Measurements from ENCODE around the gene TMEM185B.

DNA sequence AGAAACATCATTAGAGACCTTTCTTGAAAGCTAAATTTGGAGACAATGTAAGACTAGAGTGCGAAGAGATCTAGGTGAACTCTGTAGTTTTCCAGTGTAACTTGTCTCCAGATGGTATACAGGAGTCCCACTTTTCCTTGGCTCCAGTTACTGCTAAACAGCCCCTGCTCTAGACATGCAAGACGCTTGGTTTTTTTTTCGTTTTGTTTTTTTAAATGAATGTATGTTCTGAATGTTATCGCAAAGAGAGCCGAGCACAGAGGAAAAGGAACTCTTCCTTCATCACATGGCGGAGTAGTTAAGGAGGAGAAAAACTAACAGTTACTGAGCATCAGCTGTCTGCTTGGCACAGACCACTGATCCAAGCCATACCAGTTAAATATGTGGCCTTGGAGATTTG, 31.9 kb upstream of the TMEM185B start:
- TF ChIP-seq, protein P1, sequence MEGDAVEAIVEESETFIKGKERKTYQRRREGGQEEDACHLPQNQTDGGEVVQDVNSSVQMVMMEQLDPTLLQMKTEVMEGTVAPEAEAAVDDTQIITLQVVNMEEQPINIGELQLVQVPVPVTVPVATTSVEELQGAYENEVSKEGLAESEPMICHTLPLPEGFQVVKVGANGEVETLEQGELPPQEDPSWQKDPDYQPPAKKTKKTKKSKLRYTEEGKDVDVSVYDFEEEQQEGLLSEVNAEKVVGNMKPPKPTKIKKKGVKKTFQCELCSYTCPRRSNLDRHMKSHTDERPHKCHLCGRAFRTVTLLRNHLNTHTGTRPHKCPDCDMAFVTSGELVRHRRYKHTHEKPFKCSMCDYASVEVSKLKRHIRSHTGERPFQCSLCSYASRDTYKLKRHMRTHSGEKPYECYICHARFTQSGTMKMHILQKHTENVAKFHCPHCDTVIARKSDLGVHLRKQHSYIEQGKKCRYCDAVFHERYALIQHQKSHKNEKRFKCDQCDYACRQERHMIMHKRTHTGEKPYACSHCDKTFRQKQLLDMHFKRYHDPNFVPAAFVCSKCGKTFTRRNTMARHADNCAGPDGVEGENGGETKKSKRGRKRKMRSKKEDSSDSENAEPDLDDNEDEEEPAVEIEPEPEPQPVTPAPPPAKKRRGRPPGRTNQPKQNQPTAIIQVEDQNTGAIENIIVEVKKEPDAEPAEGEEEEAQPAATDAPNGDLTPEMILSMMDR (IDR thresholded peaks at IDR 0.05 in 2 of 3, conservative IDR thresholded peaks at IDR 0.05 in 1 of 3; ENCODE audit: control insufficient read depth in 2 of 3, extremely low read depth in 1 of 3, insufficient read depth in 1 of 3, low read depth in 3 of 3, low read length in 3 of 3), result no peak
- no peak for TF ChIP-seq EZH2 (IDR thresholded peaks at IDR 0.05; ENCODE audit: borderline replicate concordance, control insufficient read depth, low read depth, low read length)
- TF ChIP-seq MEF2A (IDR thresholded peaks at IDR 0.05; ENCODE audit: insufficient read depth, low read depth, low read length), result no peak
- TF ChIP-seq EP300 (IDR thresholded peaks at IDR 0.05; ENCODE audit: borderline replicate concordance in 1 of 2, control insufficient read depth in 1 of 2, low read depth in 2 of 2, low read length in 2 of 2), result no peak
- TF ChIP-seq, protein P2, sequence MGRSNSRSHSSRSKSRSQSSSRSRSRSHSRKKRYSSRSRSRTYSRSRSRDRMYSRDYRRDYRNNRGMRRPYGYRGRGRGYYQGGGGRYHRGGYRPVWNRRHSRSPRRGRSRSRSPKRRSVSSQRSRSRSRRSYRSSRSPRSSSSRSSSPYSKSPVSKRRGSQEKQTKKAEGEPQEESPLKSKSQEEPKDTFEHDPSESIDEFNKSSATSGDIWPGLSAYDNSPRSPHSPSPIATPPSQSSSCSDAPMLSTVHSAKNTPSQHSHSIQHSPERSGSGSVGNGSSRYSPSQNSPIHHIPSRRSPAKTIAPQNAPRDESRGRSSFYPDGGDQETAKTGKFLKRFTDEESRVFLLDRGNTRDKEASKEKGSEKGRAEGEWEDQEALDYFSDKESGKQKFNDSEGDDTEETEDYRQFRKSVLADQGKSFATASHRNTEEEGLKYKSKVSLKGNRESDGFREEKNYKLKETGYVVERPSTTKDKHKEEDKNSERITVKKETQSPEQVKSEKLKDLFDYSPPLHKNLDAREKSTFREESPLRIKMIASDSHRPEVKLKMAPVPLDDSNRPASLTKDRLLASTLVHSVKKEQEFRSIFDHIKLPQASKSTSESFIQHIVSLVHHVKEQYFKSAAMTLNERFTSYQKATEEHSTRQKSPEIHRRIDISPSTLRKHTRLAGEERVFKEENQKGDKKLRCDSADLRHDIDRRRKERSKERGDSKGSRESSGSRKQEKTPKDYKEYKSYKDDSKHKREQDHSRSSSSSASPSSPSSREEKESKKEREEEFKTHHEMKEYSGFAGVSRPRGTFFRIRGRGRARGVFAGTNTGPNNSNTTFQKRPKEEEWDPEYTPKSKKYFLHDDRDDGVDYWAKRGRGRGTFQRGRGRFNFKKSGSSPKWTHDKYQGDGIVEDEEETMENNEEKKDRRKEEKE (IDR thresholded peaks at IDR 0.05), result no peak
- TF ChIP-seq, protein P3, sequence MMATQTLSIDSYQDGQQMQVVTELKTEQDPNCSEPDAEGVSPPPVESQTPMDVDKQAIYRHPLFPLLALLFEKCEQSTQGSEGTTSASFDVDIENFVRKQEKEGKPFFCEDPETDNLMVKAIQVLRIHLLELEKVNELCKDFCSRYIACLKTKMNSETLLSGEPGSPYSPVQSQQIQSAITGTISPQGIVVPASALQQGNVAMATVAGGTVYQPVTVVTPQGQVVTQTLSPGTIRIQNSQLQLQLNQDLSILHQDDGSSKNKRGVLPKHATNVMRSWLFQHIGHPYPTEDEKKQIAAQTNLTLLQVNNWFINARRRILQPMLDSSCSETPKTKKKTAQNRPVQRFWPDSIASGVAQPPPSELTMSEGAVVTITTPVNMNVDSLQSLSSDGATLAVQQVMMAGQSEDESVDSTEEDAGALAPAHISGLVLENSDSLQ (IDR thresholded peaks at IDR 0.05), result no peak
- TF ChIP-seq CBFB (IDR thresholded peaks at IDR 0.05; ENCODE audit: low read depth), result no peak
- no peak for TF ChIP-seq NRF1 (conservative IDR thresholded peaks at IDR 0.05; ENCODE audit: low read depth, low read length)
- no peak for TF ChIP-seq STAT3 (IDR thresholded peaks at IDR 0.05; ENCODE audit: low read depth, low read length)
- TF ChIP-seq CHD2 (IDR thresholded peaks at IDR 0.05; ENCODE audit: borderline replicate concordance, low read depth, low read length), result no peak
- TF ChIP-seq MXI1 (IDR thresholded peaks at IDR 0.05; ENCODE audit: low read depth, low read length), result no peak

Measured in GM12878 (cell line).